Activated CD4-positive, alpha-beta T cell treated with anti-CD3 and anti-CD28 coated beads for 48 hours (primary cell): ENCODE data around the gene STUB1.

Experiments
- DNase-seq: peaks from one replicate; pipeline ENCODE4 v3.0.0-alpha.2; 2020

STUB1 gene

GRCh38 chr16:667780-668518, 12.3 kb upstream of the STUB1 start, which contains the start of gene RHOT2:
TSS of gene RHOT2 (plus strand) at chr16:668132. CDS start at chr16:668200, 68 bp downstream.
- peak; percentile 95 for DNase-seq

GRCh38 chr16:668519-669171, 11.6 kb upstream of the STUB1 start:
- DNase-seq, result peak; percentile 36

- DNase-seq, result no peak
Observed at GRCh38 chr16:669666-670065, 10.5 kb upstream of the STUB1 start.

DNA sequence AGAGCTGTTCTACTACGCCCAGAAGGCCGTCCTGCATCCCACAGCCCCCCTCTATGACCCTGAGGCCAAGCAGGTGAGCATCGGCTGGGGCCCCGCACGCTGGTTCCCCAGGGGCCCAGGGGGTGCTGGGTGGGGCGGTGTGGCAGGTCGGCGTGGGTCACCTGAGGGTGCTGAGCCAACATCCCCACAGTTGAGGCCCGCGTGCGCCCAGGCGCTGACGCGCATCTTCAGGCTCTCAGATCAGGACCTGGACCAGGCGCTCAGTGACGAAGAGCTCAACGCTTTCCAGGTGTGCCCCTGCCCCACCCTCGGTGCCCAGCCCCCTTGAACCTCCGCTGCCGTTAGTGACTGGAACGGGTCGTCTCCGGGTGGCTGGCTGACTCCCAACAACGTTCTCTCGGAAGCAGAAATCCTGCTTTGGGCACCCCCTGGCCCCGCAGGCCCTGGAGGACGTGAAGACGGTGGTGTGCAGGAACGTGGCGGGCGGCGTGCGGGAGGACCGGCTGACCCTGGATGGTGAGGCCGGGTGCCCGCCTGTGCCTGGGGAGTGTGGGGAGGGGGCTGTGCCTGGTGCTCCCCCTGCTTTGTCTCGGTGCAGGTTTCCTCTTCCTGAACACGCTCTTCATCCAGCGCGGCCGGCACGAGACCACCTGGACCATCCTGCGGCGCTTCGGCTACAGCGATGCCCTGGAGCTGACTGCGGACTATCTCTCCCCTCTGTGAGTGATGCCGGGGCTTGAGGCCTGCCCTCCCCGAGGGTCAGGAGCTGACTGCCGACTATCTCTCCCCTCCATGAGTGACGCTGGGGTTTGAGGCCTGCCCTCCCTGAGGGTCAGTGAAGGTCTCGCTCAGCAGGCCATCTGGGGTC, 9.5 kb upstream of the STUB1 start:
- DNase-seq, result no peak

DNA sequence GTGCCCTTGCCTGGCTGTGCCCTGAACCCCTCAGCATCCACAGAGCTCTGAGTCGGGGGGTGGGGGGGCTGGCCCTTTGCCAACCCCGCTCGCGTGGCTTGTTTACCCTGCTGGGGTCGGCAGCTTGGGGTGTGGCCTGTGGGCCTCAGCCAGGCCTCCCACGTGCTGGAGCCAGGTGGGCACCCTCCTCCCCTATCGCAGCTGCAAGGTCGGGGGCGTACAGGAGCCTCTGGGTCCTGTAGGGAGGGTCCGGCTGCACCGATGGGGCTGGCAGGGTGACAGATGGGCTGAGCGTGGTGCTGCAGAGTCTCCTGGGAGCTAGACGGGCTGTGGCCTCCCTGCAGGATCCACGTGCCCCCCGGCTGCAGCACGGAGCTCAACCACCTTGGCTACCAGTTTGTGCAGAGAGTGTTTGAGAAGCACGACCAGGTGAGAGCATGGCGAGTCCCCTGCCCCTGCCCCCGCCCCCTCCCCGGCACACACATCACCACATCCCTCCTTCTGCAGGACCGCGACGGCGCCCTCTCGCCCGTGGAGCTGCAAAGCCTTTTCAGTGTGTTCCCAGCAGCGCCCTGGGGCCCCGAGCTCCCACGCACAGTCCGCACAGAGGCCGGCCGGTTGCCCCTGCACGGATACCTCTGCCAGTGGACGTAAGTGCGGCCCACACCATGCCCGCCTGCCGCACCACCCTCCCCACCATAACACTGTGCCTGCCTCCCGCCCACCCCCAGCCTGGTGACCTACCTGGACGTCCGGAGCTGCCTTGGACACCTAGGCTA, 8.7 kb upstream of the STUB1 start:
- no peak for DNase-seq

- DNase-seq, result no peak
Observed at GRCh38 chr16:672371-672770, 7.8 kb upstream of the STUB1 start.

DNA sequence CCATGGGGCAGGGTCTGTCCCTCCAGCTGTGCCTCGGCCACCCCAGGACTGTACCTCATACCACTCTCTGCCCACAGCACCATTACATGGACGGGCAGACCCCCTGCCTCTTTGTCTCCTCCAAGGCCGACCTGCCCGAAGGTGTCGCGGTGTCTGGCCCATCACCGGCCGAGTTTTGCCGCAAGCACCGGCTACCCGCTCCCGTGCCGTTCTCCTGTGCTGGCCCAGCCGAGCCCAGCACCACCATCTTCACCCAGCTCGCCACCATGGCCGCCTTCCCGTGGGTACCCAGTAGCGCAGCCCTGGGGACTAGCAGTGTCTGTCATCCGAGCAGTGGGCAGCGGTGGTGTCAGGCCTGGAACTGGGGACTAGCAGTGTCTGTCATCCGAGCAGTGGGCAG, 7.4 kb upstream of the STUB1 start:
- DNase-seq, result no peak

DNA sequence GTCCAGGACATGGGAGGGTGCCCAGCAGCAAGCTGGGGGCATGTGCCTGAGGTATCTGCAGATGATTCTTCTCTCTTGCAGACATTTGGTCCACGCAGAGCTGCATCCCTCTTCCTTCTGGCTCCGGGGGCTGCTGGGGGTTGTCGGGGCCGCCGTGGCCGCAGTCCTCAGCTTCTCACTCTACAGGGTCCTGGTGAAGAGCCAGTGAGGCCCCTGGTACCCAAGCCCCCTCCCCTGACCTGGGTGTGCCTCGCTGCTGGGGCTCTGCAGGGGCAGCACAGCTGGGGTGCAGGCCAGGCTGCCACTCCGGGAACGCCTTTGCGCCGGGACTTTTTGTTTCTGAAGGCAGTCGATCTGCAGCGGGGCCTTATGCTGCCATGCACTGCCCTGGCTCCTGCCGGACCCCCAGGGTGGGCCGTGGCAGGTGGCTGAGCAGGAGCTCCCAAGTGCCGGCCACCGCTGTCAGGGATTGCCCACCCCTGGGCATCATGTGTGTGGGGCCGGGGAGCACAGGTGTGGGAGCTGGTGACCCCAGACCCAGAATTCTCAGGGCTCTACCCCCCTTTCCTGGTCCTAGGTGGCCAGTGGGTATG, 6.7 kb upstream of the STUB1 start:
- no peak for DNase-seq

- no peak for DNase-seq
Observed at GRCh38 chr16:674214-674881, 5.9 kb upstream of the STUB1 start.

DNA sequence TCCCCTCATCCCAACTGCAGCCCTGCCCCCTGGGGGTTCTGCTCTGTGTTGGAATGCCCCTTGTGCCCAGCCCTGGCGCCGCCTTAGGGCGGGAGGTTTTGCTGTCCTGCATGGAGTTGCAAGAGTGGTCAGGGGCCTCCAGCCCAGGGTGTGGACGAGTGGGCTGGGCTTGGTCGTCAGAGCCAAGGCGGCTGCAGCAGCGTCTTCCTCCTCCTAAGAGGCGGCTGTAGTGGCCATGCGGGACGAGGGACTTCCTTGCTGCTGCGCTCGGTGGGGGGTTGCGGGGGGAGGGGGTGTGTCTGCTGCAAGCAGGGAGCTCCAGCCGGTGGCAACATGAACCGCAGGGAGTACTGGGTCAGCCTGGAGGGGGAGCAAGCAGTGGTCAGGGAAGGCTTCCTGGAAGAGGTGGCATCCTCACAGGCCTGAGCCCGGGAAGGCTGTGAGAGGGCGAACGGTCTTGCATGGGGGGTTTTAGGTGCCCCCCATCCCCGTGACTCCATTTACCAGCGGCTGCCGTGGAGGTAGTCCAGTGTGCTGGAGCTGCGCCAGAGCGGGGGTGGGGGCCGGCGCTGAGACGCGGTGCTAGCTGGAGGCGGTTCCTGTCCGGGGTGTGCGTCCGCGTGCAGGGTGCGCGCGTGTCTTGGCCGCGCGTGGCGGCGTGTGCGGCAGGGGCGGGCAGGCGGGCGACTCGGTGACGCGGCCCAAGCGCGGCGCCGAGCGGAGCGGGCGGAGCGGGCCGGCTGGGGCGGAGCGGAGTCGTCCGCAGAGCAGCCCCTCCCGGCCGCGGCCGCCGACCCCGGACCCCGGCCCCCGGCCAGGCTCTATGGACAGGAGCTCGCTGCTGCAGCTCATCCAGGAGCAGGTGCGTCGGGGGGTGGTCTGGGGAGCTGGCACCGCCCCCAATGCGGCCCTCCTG, 5.0 kb upstream of the STUB1 start, which contains the start of gene RHBDL1:
RHBDL1 (plus strand) TSS at position 704 of the 916 bp plus-strand sequence; CDS start at position 824, 120 bp downstream.
- DNase-seq, result no peak

- no peak for DNase-seq
Observed at GRCh38 chr16:675884-676564, 4.2 kb upstream of the STUB1 start.

- no peak for DNase-seq
Observed at GRCh38 chr16:676565-676902, 3.7 kb upstream of the STUB1 start.

DNA sequence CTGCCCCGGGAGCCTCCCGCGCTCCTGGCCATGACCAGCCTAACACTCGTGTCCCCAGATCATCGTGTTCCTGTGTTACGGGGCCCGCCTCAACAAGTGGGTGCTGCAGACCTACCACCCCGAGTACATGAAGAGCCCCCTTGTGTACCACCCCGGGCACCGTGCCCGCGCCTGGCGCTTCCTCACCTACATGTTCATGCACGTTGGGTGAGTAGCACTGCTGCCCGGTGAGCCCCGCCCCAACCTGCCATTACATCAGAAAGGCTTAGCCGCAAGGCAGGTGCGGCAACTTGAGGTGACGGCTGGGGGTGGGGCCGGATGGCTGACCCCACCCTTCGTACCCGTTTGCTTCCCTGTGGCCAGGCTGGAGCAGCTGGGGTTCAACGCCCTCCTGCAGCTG, 3.3 kb upstream of the STUB1 start:
- DNase-seq, result no peak

- DNase-seq, result no peak
Observed at GRCh38 chr16:677316-678190, 2.7 kb upstream of the STUB1 start.

DNA sequence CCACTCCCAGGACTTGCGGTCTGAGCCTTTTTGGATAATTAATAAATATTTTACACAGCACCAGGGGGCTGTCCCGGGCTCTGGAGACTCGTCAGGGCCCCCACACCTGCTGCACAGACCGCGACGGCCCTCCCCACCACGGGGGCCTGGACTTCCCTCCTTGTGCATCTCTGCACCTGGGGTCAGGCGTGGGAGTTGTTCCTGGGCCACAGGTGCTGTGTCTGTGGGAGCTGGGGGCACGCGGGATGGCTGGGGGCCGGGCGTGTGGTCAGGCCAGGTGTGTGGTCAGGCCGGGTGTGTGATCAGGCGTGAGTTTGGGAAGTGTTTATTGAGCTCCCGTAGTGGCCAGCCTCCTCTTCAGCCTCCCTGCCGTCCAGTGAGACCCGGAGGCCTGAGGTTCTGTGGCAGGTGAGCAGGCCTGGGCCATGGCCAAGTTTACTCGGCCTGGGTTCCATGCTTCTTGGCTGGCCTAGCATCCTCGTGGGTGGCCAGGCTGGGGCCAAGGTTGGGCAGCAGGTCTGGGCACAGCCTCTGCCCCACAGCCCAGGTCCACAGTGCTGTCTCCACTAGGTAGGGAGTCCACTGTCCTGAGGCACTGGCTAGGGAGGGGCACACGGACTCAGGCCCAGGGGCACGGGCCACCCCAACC, 1.9 kb upstream of the STUB1 start:
- no peak for DNase-seq

DNA sequence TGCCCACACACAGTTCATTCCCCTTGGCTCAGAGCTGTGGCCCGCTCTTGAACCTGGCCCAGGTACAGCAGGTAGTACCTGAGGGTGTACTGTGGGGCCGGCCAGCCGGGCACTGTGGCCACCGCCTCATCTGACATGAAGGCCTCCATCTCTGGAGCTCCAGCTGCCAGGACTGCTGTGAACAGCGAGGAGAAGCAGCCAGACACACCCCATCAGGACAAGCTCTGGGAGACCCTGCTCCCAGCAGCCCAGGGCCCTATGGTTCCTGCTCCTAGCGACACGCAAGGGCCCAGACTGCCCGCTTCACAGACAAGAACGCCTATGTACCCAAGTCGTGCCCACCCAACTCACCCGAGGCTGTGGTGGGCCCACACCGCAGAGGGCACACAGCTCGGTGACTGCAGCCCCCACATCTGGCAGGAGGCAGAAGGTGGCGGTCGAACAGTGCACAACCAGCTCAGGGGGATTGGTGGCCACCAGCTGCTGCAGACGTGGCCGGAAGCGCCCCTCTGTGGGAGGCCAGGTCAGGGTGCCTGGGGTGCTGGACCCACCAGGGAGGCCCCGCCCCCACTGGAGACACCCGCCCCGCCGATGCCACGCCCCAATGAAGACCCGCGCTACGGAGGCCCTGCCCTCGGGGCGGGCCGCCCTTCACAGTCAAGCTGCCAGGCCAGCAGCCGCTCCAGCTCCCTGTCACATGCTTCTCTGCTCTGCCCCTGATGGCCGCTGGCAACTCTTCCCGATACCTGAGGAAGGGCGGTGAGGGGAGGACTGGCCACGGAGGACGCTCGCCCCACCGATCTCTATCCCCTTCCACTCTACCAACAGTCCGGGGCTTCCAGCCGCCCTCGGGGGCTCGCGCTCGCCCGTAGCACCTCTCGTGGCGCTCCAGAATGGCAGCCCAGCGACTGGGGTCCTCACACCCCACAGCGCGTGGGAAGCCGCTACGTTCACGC, 1.1 kb upstream of the STUB1 start:
- peak; percentile 67 for DNase-seq

GRCh38 chr16:680625-680945, 375 bp downstream of the STUB1 start:
- DNase-seq, result no peak
